SK-N-SH (cell line): Measurements from ENCODE around the gene SPOP. TPM values are rescaled to one million over a fixed set of nuclear protein-coding genes. Genes with fewer than 3 reads are reported as not detected.

Experiments
- CTCF ChIA-PET: fragments of 300-600, 350-600 bp; formaldehyde crosslinking; extraction: SDS; loops from one replicate; lab custom pipeline; 2021; lab: Yijun Ruan, JAX
- POLR2A ChIA-PET: fragments of 350-600 bp; sonication (Branson Sonifier 250); formaldehyde crosslinking; extraction: SDS; loops from one replicate; lab custom pipeline; 2020; ENCODE audit warnings: antibody characterized with exemption, inconsistent platforms; lab: Yijun Ruan, JAX
- DNase-seq: peaks from one replicate; pipeline ENCODE4 v3.0.0; 2012
- H2AFZ ChIP-seq: fragments of 200-600 bp; sonication (generic); 2 replicates; pipeline ENCODE4 v1.8.1; 2016; ENCODE audit warnings: antibody characterized with exemption, mild to moderate bottlenecking, low read depth
- H3F3A ChIP-seq: fragments of 200-600 bp; sonication (generic); replicated peaks from 2 replicates; pipeline ENCODE3; 2016; ENCODE audit warnings: antibody characterized with exemption, mild to moderate bottlenecking; ENCODE audit not compliant: insufficient read depth
- H3K27ac ChIP-seq, 2 experiments: fragments of 200-500 bp in 1 of 2; fragments of 200-600 bp in 1 of 2; sonication (Bioruptor generic) in 1 of 2; sonication (generic), shearing (Covaris generic) in 1 of 2; 2 replicates each; pipeline versions ENCODE4 v1.5.1 to v1.6.1; 2014 to 2016; ENCODE audit warnings: low read depth in 2 of 2, inconsistent platforms in 1 of 2, low read length in 1 of 2, mild to moderate bottlenecking in 1 of 2, mixed read lengths in 1 of 2
- H3K27me3 ChIP-seq: fragments of 200-600 bp; sonication (generic), shearing (Covaris generic); 2 replicates; pipeline ENCODE4 v1.6.1; 2016; ENCODE audit warnings: mixed run types; ENCODE audit not compliant: insufficient read depth
- H3K36me3 ChIP-seq, 2 experiments: fragments of 200-500 bp in 1 of 2; fragments of 200-600 bp in 1 of 2; sonication (Bioruptor generic) in 1 of 2; sonication (generic) in 1 of 2; replicated peaks in 1 of 2; 2 replicates each; pipeline versions ENCODE3 to v1.5.1; 2014 to 2016; ENCODE audit warnings: low read length in 1 of 2, mild to moderate bottlenecking in 1 of 2; ENCODE audit not compliant: insufficient read depth in 2 of 2, control insufficient read depth in 1 of 2
- H3K4me1 ChIP-seq, 2 experiments: fragments of 200-500 bp in 1 of 2; fragments of 200-600 bp in 1 of 2; sonication (Bioruptor generic) in 1 of 2; sonication (generic), shearing (Covaris generic) in 1 of 2; 2 replicates each; pipeline versions ENCODE4 v1.5.1 to v1.6.1; 2014 to 2016; ENCODE audit warnings: low read depth in 1 of 2, low read length in 1 of 2, mixed run types in 1 of 2; ENCODE audit not compliant: insufficient read depth in 2 of 2, control insufficient read depth in 1 of 2
- H3K4me2 ChIP-seq: fragments of 200-600 bp; sonication (generic), shearing (Covaris generic); 2 replicates; pipeline ENCODE4 v1.6.1; 2017; ENCODE audit warnings: mixed run types
- H3K4me3 ChIP-seq, 2 experiments: fragments of 200-500 bp in 1 of 2; fragments of 200-600 bp in 1 of 2; sonication (Bioruptor generic) in 1 of 2; sonication (generic), shearing (Covaris generic) in 1 of 2; 2 replicates each; pipeline versions ENCODE4 v1.5.1 to v1.8.1; 2014 to 2016; ENCODE audit warnings: low read depth in 2 of 2, inconsistent platforms in 1 of 2, low read length in 1 of 2, mild to moderate bottlenecking in 1 of 2, mixed read lengths in 1 of 2, moderate library complexity in 1 of 2
- H3K79me2 ChIP-seq: fragments of 200-600 bp; sonication (generic); 2 replicates; pipeline ENCODE4 v1.8.1; 2017; ENCODE audit warnings: mild to moderate bottlenecking; ENCODE audit not compliant: insufficient read depth
- H3K9ac ChIP-seq: fragments of 200-600 bp; sonication (generic); 2 replicates; pipeline ENCODE4 v1.6.1; 2017; ENCODE audit warnings: mixed run types
- H3K9me2 ChIP-seq: fragments of 200-600 bp; sonication (generic); 2 replicates; pipeline ENCODE4 v1.6.1; 2017; ENCODE audit warnings: mixed run types
- H3K9me3 ChIP-seq: fragments of 200-600 bp; sonication (generic); 2 replicates; pipeline ENCODE4 v1.6.1; 2017; ENCODE audit warnings: mixed run types, mild to moderate bottlenecking, moderate library complexity
- H4K20me1 ChIP-seq: fragments of 200-600 bp; sonication (generic); 2 replicates; pipeline ENCODE4 v1.6.1; 2017; ENCODE audit warnings: mild to moderate bottlenecking, mixed run types; ENCODE audit not compliant: insufficient read depth
- CHD2 ChIP-seq: fragments of 150-350 bp; IDR thresholded peaks from 2 replicates; pipeline ENCODE4 v1.6.1; 2018; ENCODE audit warnings: low read length; ENCODE audit not compliant: partially characterized antibody
- CTCF ChIP-seq: fragments of 200-600 bp; sonication (generic); IDR thresholded peaks from 2 replicates; pipeline ENCODE4 v1.6.1; 2017; ENCODE audit warnings: antibody characterized with exemption, mild to moderate bottlenecking, moderate library complexity
- ELF1 ChIP-seq: IDR thresholded peaks from 2 replicates; pipeline ENCODE4 v1.4.0; 2012
- EP300 ChIP-seq, 2 experiments: IDR thresholded peaks; 2 replicates each; pipeline versions ENCODE4 v1.4.0 to v1.6.1; 2012; ENCODE audit warnings: borderline replicate concordance in 1 of 2, low read depth in 1 of 2, low read length in 1 of 2
- FOSL2 ChIP-seq: IDR thresholded peaks from 2 replicates; pipeline ENCODE4 v1.4.0; 2012; ENCODE audit warnings: low read depth, mild to moderate bottlenecking, moderate library complexity, borderline replicate concordance
- FOXM1 ChIP-seq: IDR thresholded peaks from 2 replicates; pipeline ENCODE4 v1.4.0; 2012; ENCODE audit warnings: low read depth, mild to moderate bottlenecking
- GATA2 ChIP-seq: sonication (generic); formaldehyde crosslinking; IDR thresholded peaks from 2 replicates; pipeline ENCODE4 v1.5.0; 2020; ENCODE audit warnings: mild to moderate bottlenecking, missing genetic modification reagents
- JUND ChIP-seq: IDR thresholded peaks from 2 replicates; pipeline ENCODE4 v1.4.0; 2012
- MEF2A ChIP-seq: IDR thresholded peaks from 2 replicates; pipeline ENCODE4 v1.4.0; 2012; ENCODE audit warnings: low read depth, borderline replicate concordance
- NRF1 ChIP-seq: IDR thresholded peaks from 2 replicates; pipeline ENCODE4 v1.6.1; 2012; ENCODE audit warnings: low read depth, mild to moderate bottlenecking, low read length
- POLR2AphosphoS5 ChIP-seq: IDR thresholded peaks from 2 replicates; pipeline ENCODE4 v1.6.1; 2012; ENCODE audit warnings: low read depth, low read length
- RAD21 ChIP-seq: IDR thresholded peaks from 2 replicates; pipeline ENCODE4 v1.6.1; 2012; ENCODE audit warnings: mild to moderate bottlenecking, low read length
- RFX5 ChIP-seq: IDR thresholded peaks from 2 replicates; pipeline ENCODE4 v1.6.1; 2012; ENCODE audit warnings: mild to moderate bottlenecking, improper control_type of control experiment, low read length
- SMC3 ChIP-seq: IDR thresholded peaks from 2 replicates; pipeline ENCODE4 v1.6.1; 2012; ENCODE audit warnings: low read depth, low read length, improper control_type of control experiment
- TAF1 ChIP-seq: IDR thresholded peaks from 2 replicates; pipeline ENCODE4 v1.6.1; 2012; ENCODE audit warnings: low read depth, mild to moderate bottlenecking, low read length, moderate library complexity, borderline replicate concordance
- WGBS: methylation state at CpG from one replicate; pipeline ENCODE4 v1.1.6; 2017; ENCODE audit warnings: low lambda C conversion rate; 5-methylcytosine and 5-hydroxymethylcytosine counted together
- polyA plus RNA-seq, 3 experiments: library from polyadenylated mRNA; depleted of rRNA; stranded (reverse); fragments of >200 nt; gene quantifications; 2 replicates each; pipeline ENCODE4 v1.2.3, GENCODE V29; 2012

SPOP gene
- polyA plus RNA-seq, 1 of the 3 experiments (the other 2 are of a cell fraction), result 54.0 TPM

- H3K36me3 ChIP-seq, result peaks cover 67 to 85% of the 10 kb centered on the region in 2 experiments
- H3K4me1 ChIP-seq, result no peaks in the 10 kb centered on the region
- POLR2A ChIA-PET, result no interaction called here
- no peak overlapping the region for H2AFZ ChIP-seq
- H3K9ac ChIP-seq, result no peak overlapping the region
- no peaks in the 10 kb centered on the region for H3K9me3 ChIP-seq
- 92% methylated on average over 5 of the region's 5 CpGs for WGBS
- TF ChIP-seq CHD2, result no peak
- H3K79me2 ChIP-seq, result 0 out of 2 replicates have a peak, but pooled peaks cover 4% of the 10 kb centered on the region
- CTCF ChIA-PET, result interaction anchor here (1.9 to 2.9 kb wide), 2 partner anchors 41 to 56 kb away, joined by 4 to 8 read pairs; no protein-coding TSS in a partner anchor
- no peaks in the 10 kb centered on the region for H4K20me1 ChIP-seq
- H3K9me2 ChIP-seq, result no peaks in the 10 kb centered on the region
- H3K27me3 ChIP-seq, result no peaks in the 10 kb centered on the region
- no peak overlapping the region for H3K27ac ChIP-seq
- peaks cover 9% of the 10 kb centered on the region for H3F3A ChIP-seq
- no peak overlapping the region for H3K4me3 ChIP-seq
- no peak overlapping the region for H3K4me2 ChIP-seq
- no peak for DNase-seq
These were observed 66.9 kb downstream of the SPOP start for GRCh38 chr17:49610883-49611584.

GRCh38 chr17:49604314-49604869 lies 73.5 kb downstream of the SPOP start:
- WGBS, result 97% methylated on average over 7 of the region's 7 CpGs
- Histone ChIP-seq H2AFZ (no peak overlapping the region), H3K79me2 (no peaks in the 10 kb centered on the region), H3K4me2 (no peak overlapping the region), H3K4me1 (no peaks in the 10 kb centered on the region), H3K27me3 (no peaks in the 10 kb centered on the region), H3F3A (peaks cover 5% of the 10 kb centered on the region), H3K4me3 (no peak overlapping the region), H3K36me3 (peaks cover 76 to 78% of the 10 kb centered on the region in 2 experiments), H4K20me1 (no peaks in the 10 kb centered on the region), H3K27ac (no peak overlapping the region), H3K9me3 (no peaks in the 10 kb centered on the region), H3K9ac (no peak overlapping the region), H3K9me2 (no peaks in the 10 kb centered on the region)
- ChIA-PET POLR2A (no interaction called here), CTCF (interaction anchor here (0.7 to 2.9 kb wide), 6 partner anchors 21 to 91 kb away, joined by 3 to 10 read pairs (median 4); partner anchors contain the start of gene NXPH3)
- TF ChIP-seq RAD21 (no peak), SMC3 (no peak), JUND (no peak), CTCF (no peak), FOXM1 (no peak), GATA2 (CRISPR knock-in tag) (no peak), NRF1 (no peak), EP300 (IDR thresholded peaks at IDR 0.05; ENCODE audit: borderline replicate concordance in 1 of 2, low read depth in 1 of 2, low read length in 1 of 2) (no peak), RFX5 (no peak), POLR2AphosphoS5 (no peak), ELF1 (no peak), FOSL2 (no peak), MEF2A (no peak), TAF1 (no peak)
- no peak for DNase-seq
